Psoas muscle (tissue), 8 donors: ENCODE data around the gene FLYWCH1. TPM values are rescaled to one million over a fixed set of nuclear protein-coding genes. Genes with fewer than 3 reads are reported as not detected.

Experiments
- ATAC-seq, 4 donors: fragments of 200-7000 bp; cut with Tn5 transposase; one replicate each; pipeline ENCODE4 v1.9.1; 2020; ENCODE audit warnings: moderate library complexity in 3 of 4, mild to moderate bottlenecking in 2 of 4
- DNase-seq, 2 donors: peaks; one replicate each; pipeline ENCODE4 v3.0.0-alpha.2; 2020
- H3K27ac ChIP-seq: fragments of 200-600 bp; one replicate; pipeline ENCODE4 v1.8.0; 2022
- H3K27me3 ChIP-seq, 3 donors: fragments of 200-600 bp in 1 of 3; one replicate each; pipeline versions ENCODE4 v1.6.1 to v1.8.0; 2013 to 2022; ENCODE audit warnings: low read length in 2 of 3, mild to moderate bottlenecking in 2 of 3, moderate library complexity in 1 of 3; ENCODE audit not compliant: insufficient read depth in 3 of 3
- H3K36me3 ChIP-seq, 2 donors: fragments of 200-600 bp in 1 of 2; one replicate each; pipeline versions ENCODE4 v1.6.1 to v1.8.0; 2013 to 2022; ENCODE audit warnings: low read depth in 1 of 2, mild to moderate bottlenecking in 1 of 2, moderate library complexity in 1 of 2; ENCODE audit not compliant: insufficient read depth in 1 of 2
- H3K4me1 ChIP-seq: fragments of 200-600 bp; one replicate; pipeline ENCODE4 v1.8.0; 2022
- H3K4me3 ChIP-seq: fragments of 200-600 bp; one replicate; pipeline ENCODE4 v1.8.0; 2022; ENCODE audit warnings: mild to moderate bottlenecking
- H3K9me3 ChIP-seq: fragments of 200-600 bp; one replicate; pipeline ENCODE4 v1.8.0; 2022
- whole genome bisulfite sequencing, 3 donors: extraction: QIAGEN DNeasy Blood & Tissue Kit; methylation state at CpG; one replicate each; pipeline versions ENCODE4 v1.1.6 to v1.1.7; 2013; 5-methylcytosine and 5-hydroxymethylcytosine counted together
- intact Hi-C, 2 donors: fragments of 100-400 bp; cut with DNase I; formaldehyde crosslinking; loops; one replicate each; pipeline versions ENCODE4 v1.11.0 to v1.14.2; 2022
- polyA plus RNA-seq, 3 donors: library from polyadenylated mRNA; stranded (reverse); fragments of 200-250 nt; gene quantifications; one replicate each; pipeline ENCODE4 v1.2.3, GENCODE V29; 2013
- total RNA-seq, 4 donors: library from RNA; stranded (reverse); fragmentation: NEBNext Ultra II Directional in 2 of 4; extraction: Animal tissue kit (Norgen Biotek cat#: 25700) in 2 of 4; gene quantifications; one replicate each; pipeline versions ENCODE4 v1.2.1 to v1.2.4, GENCODE V29; 2021 to 2023
- TF ChIP-seq, protein P1 (sequence below): fragments of 200-600 bp; IDR thresholded peaks from one replicate; pipeline ENCODE4 v1.8.0; 2022; ENCODE audit warnings: antibody characterized with exemption
- donor health status: healthy with polysubstance abuse.
- donor health status: DM: no; HTN: no; CAD: no; lungs with moderate emphysema.
- donor health status: Bipolar disorder and iron deficiency.
- donor health status: healthy.
- donor health status: DM: yes; HTN: yes; CAD: no.
- donor health status: DM: no; HTN: no; CAD: no.
- donor health status: DM: no; HTN: no; CAD: no.
- donor health status: DM: yes; HTN: yes; CAD: no.

Gene FLYWCH1
- total and polyA plus RNA-seq, 7 donors: 21.2 to 65.2 (median 38.2) TPM

DNA sequence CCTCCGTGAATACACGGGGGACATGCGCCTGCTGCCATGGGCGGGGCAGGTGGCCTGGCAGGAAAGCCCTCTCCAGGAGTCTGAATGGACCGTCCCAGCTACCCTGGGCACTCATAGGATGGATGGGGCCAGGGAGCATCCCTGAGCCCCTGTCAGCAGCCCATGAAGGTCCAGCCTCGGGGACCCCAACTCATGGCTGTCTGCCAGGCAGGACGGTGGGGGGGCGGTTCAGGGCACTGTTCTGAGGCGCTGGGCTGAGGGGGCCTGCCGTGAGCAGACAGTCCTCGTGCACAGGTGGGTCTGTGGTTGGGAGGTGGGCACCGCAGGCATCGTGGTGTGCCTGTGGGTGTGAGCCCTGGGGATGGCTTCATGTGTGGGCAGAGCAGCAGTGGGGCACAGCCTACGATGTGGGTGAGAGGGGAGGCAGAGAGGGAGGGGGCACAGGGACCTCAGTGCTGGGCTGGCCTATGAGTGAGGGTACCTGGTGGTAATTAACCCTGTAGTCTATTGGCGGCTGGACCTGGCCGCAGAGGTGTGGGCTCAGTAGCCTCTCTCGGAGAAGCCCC is 75.0 kb downstream of the FLYWCH1 start:
- intact Hi-C loops: no loop called here
- H3K4me3 ChIP-seq: no peak overlapping the region
- no peaks in the 10 kb centered on the region for H3K9me3 ChIP-seq
- DNase-seq (no peak), ATAC-seq (no peak)
- TF ChIP-seq, protein P1, sequence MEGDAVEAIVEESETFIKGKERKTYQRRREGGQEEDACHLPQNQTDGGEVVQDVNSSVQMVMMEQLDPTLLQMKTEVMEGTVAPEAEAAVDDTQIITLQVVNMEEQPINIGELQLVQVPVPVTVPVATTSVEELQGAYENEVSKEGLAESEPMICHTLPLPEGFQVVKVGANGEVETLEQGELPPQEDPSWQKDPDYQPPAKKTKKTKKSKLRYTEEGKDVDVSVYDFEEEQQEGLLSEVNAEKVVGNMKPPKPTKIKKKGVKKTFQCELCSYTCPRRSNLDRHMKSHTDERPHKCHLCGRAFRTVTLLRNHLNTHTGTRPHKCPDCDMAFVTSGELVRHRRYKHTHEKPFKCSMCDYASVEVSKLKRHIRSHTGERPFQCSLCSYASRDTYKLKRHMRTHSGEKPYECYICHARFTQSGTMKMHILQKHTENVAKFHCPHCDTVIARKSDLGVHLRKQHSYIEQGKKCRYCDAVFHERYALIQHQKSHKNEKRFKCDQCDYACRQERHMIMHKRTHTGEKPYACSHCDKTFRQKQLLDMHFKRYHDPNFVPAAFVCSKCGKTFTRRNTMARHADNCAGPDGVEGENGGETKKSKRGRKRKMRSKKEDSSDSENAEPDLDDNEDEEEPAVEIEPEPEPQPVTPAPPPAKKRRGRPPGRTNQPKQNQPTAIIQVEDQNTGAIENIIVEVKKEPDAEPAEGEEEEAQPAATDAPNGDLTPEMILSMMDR: no peak
- peaks cover 28% of the 10 kb centered on the region for H3K4me1 ChIP-seq
- no peak overlapping the region for H3K27ac ChIP-seq
- H3K27me3 ChIP-seq: no peaks in the 10 kb centered on the region
- WGBS, 3 donors: 55 to 69% (median 56%) methylated on average over 16 to 17 of the region's 17 CpGs
- no peaks in the 10 kb centered on the region for H3K36me3 ChIP-seq

DNA sequence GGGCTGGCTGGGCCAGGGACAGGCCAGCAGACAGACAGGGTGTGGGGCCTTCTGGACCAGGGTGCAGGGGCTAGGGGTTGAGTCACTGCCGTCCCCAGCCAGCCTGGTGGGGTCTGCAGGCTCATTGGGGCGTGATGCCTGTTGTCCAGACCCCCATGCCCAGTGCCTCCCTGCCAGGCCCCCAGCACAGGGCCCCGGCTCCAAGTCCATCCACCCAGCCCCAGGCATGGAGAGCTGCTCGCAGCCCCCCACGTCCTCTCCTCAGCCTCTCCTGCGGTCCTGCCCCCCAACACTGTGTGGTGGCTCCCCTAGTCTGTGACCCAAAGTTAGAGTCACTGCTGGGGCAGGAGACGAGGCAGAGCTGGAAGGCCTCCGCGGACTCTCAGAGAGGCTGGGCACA is 75.6 kb downstream of the FLYWCH1 start:
- Histone ChIP-seq H3K36me3 (no peaks in the 10 kb centered on the region), H3K4me1 (peaks cover 28% of the 10 kb centered on the region), H3K9me3 (no peaks in the 10 kb centered on the region), H3K27me3 (no peaks in the 10 kb centered on the region), H3K4me3 (no peak overlapping the region), H3K27ac (no peak overlapping the region)
- DNase-seq (no peak), ATAC-seq (no peak)
- WGBS, 3 donors: 72 to 83% (median 82%) methylated on average over 9 of the region's 9 CpGs
- TF ChIP-seq, protein P1: no peak
- intact Hi-C loops: no loop called here

DNA sequence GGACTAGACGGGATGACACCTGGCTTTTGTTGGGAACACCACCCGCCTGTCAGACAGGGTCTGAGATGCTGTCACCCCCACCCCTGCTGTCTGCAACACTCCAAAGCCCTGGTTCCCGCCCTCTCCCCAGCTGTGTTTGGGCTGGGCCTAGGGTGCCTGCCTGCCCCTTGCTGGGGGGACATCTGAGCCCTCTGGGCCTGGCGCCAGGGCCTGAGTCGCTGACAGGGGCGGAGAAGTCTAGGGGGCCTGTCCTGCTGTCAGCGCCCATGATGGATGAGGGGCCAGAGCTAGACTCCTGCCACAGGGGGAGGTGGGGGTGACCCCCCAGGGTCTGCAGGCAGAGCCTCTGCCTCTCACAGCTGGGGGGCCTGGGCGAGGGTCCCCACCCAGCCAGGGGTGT is 76.1 kb downstream of the FLYWCH1 start:
- Histone ChIP-seq H3K4me1 (peaks cover 28% of the 10 kb centered on the region), H3K36me3 (no peaks in the 10 kb centered on the region), H3K4me3 (no peak overlapping the region), H3K27me3 (no peaks in the 10 kb centered on the region), H3K9me3 (no peaks in the 10 kb centered on the region), H3K27ac (no peak overlapping the region)
- 68 to 72% (median 70%) methylated on average over 8 of the region's 8 CpGs for WGBS, 3 donors
- TF ChIP-seq, protein P1: no peak
- DNase-seq: no peak
- intact Hi-C loops: no loop called here
- ATAC-seq: no peak

DNA sequence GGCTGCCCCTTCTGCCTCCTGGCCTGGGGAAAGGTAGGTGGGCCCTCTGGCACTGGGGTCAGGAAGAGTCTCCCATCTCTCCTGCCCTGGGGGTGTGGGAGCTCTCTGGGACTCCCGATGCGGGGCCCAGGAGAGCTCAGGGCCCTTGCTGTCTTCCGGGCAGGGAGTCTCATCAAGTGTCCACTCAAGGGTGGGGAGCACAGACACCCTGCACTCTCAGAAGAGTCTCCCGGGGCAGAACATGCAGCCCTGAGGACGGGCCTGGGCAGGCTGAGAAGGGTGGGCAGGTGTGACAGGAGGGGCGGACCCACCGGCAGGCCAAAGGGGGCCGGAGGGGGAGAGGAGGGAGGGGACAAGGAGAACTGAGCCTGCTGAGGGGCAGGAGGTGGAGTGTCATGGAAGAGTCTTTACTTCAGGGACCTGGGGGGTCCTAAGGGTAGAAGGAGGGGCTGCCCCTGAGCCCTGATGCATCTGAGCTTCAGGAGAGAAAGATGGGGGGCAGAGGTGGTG is 76.9 kb downstream of the FLYWCH1 start:
- Histone ChIP-seq H3K27ac (no peak overlapping the region), H3K4me3 (no peak overlapping the region), H3K27me3 (no peaks in the 10 kb centered on the region), H3K9me3 (no peaks in the 10 kb centered on the region), H3K36me3 (no peaks in the 10 kb centered on the region), H3K4me1 (peaks cover 28% of the 10 kb centered on the region)
- intact Hi-C loops: no loop called here
- DNase-seq (no peak), ATAC-seq (no peak)
- TF ChIP-seq, protein P1: no peak
- 71 to 76% (median 75%) methylated on average over 8 of the region's 8 CpGs for WGBS, 3 donors

DNA sequence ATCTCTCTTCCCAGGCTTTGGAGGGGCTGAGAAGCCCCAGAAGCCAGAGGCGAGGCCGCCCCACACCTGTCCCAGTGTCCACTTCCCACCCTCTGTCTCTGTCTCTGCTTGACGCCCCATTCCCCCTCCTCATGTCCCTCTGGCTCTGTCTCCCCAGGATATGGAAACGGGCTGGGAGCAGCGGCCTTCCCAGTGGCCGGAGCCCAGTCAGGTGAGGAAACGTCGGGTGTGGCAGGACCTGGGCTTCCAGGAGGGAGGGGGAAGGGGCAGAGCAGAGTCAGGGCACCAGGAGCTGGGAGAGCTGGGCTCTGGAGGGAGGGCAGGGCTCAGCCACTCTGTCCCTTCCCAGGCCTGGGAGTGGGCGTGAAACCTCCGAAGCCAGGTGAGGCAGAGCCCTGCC is 79.2 kb downstream of the FLYWCH1 start:
- peaks cover 8% of the 10 kb centered on the region for H3K4me1 ChIP-seq
- DNase-seq (no peak), ATAC-seq (no peak)
- no peak overlapping the region for H3K4me3 ChIP-seq
- no peaks in the 10 kb centered on the region for H3K27me3 ChIP-seq
- H3K9me3 ChIP-seq: no peaks in the 10 kb centered on the region
- 76 to 81% (median 79%) methylated on average over 9 to 10 of the region's 10 CpGs for WGBS, 3 donors
- TF ChIP-seq, protein P1: no peak
- H3K36me3 ChIP-seq: no peaks in the 10 kb centered on the region
- H3K27ac ChIP-seq: no peak overlapping the region
- intact Hi-C loops: no loop called here
